H1 (cell line): Measurements from ENCODE around the gene FBN1. TPM values are rescaled to one million over a fixed set of nuclear protein-coding genes. Genes with fewer than 3 reads are reported as not detected.

Experiments
- CTCF ChIA-PET: fragments of 300-600 bp; sonication (Branson Sonifier 250); formaldehyde crosslinking; loops from one replicate; lab custom pipeline; 2021; ENCODE audit not compliant: partially characterized antibody; lab: Charles Lee
- POLR2A ChIA-PET: fragments of 300-600 bp; sonication (Branson Sonifier 250); formaldehyde crosslinking; loops from one replicate; lab custom pipeline; 2021; ENCODE audit warnings: inconsistent platforms; ENCODE audit not compliant: partially characterized antibody; lab: Charles Lee
- DNase-seq, 2 experiments: peaks; one replicate each; pipeline versions ENCODE4 v3.0.0 to v3.0.0-alpha.2; 2010 to 2022; ENCODE audit warnings: low spot score in 2 of 2, low read depth in 1 of 2, mixed read lengths in 1 of 2
- FAIRE-seq: peaks from 2 replicates; lab custom pipeline; 2011; peaks lifted over from hg19 to GRCh38; lab: Jason Lieb, UNC
- H2AFZ ChIP-seq: 2 replicates; pipeline ENCODE4 v1.8.1; 2012; ENCODE audit warnings: low read length, inconsistent platforms
- H2AK5ac ChIP-seq: 2 replicates; pipeline ENCODE4 v1.6.1; 2013; ENCODE audit warnings: low read depth, low read length
- H2BK120ac ChIP-seq: replicated peaks from 2 replicates; pipeline ENCODE3; 2013; ENCODE audit warnings: low read depth, low read length, inconsistent platforms
- H2BK12ac ChIP-seq: 2 replicates; pipeline ENCODE4 v1.6.1; 2013; ENCODE audit warnings: low read depth, low read length
- H2BK15ac ChIP-seq: 2 replicates; pipeline ENCODE4 v1.6.1; 2013; ENCODE audit warnings: low read length
- H2BK20ac ChIP-seq: 2 replicates; pipeline ENCODE4 v1.6.1; 2013; ENCODE audit warnings: low read length
- H2BK5ac ChIP-seq: 2 replicates; pipeline ENCODE4 v1.6.1; 2013; ENCODE audit warnings: low read depth, low read length
- H3K14ac ChIP-seq: 2 replicates; pipeline ENCODE4 v1.6.1; 2013; ENCODE audit warnings: inconsistent platforms; ENCODE audit not compliant: insufficient read length
- H3K18ac ChIP-seq: 2 replicates; pipeline ENCODE4 v1.6.1; 2013; ENCODE audit warnings: low read length; ENCODE audit errors: extremely low read depth
- H3K23ac ChIP-seq: 2 replicates; pipeline ENCODE4 v1.6.1; 2013; ENCODE audit warnings: inconsistent platforms; ENCODE audit not compliant: insufficient read length
- H3K23me2 ChIP-seq: 2 replicates; pipeline ENCODE4 v1.6.1; 2013; ENCODE audit warnings: low read depth, low read length
- H3K27ac ChIP-seq: 2 replicates; pipeline ENCODE4 v1.6.1; 2011; ENCODE audit warnings: low read depth, low read length, inconsistent platforms
- H3K27me3 ChIP-seq, 4 experiments: replicated peaks in 1 of 4; 1 replicate in 1 of 4; 2 replicates in 3 of 4; pipeline versions ENCODE4 v1.6.1 to v1.8.1; 2011 to 2013; ENCODE audit warnings: low read length in 3 of 4, mild to moderate bottlenecking in 3 of 4, inconsistent platforms in 2 of 4, mixed read lengths in 2 of 4, moderate library complexity in 1 of 4; ENCODE audit not compliant: control insufficient read depth in 3 of 4, insufficient read depth in 3 of 4; ENCODE audit errors: extremely low read depth in 1 of 4
- H3K36me3 ChIP-seq, 4 experiments: 2 replicates each; pipeline versions ENCODE4 v1.6.1 to v1.8.1; 2011 to 2013; ENCODE audit warnings: mild to moderate bottlenecking in 4 of 4, low read length in 3 of 4, moderate library complexity in 2 of 4, control low read depth in 1 of 4, inconsistent platforms in 1 of 4; ENCODE audit not compliant: insufficient read depth in 4 of 4, control insufficient read depth in 2 of 4
- H3K4ac ChIP-seq: replicated peaks from 2 replicates; pipeline ENCODE3; 2013; ENCODE audit warnings: low read length, low read depth, mixed read lengths, inconsistent platforms; ENCODE audit not compliant: insufficient read length
- H3K4me1 ChIP-seq, 4 experiments: replicated peaks in 1 of 4; 1 replicate in 1 of 4; 2 replicates in 3 of 4; pipeline versions ENCODE4 v1.6.1 to v1.8.1; 2011 to 2013; ENCODE audit warnings: low read length in 3 of 4, inconsistent platforms in 2 of 4, mixed read lengths in 1 of 4; ENCODE audit not compliant: insufficient read depth in 4 of 4, control insufficient read depth in 3 of 4
- H3K4me2 ChIP-seq, 2 experiments: 2 replicates each; pipeline versions ENCODE4 v1.6.1 to v1.8.1; 2011 to 2013; ENCODE audit warnings: low read depth in 2 of 2, low read length in 2 of 2, control low read depth in 1 of 2, inconsistent platforms in 1 of 2, mild to moderate bottlenecking in 1 of 2; ENCODE audit not compliant: insufficient read depth in 1 of 2
- H3K4me3 ChIP-seq, 4 experiments: fragments of 200-600, 300-600 bp in 1 of 4; sonication (generic), shearing (Covaris generic), sonication (Bioruptor Twin) in 1 of 4; 2 replicates each; pipeline versions ENCODE4 v1.5.1 to v1.8.1; 2011 to 2016; ENCODE audit warnings: low read length in 4 of 4, low read depth in 3 of 4, control low read depth in 2 of 4, inconsistent platforms in 2 of 4, mild to moderate bottlenecking in 2 of 4, mixed read lengths in 1 of 4, moderate library complexity in 1 of 4; ENCODE audit not compliant: insufficient read depth in 2 of 4; ENCODE audit errors: extremely low read depth in 1 of 4
- H3K56ac ChIP-seq: replicated peaks from 2 replicates; pipeline ENCODE3; 2013; ENCODE audit warnings: low read depth, mild to moderate bottlenecking, mixed read lengths, low read length, inconsistent platforms; ENCODE audit not compliant: insufficient read length
- H3K79me1 ChIP-seq: 2 replicates; pipeline ENCODE4 v1.6.1; 2013; ENCODE audit warnings: low read depth, low read length, control low read depth
- H3K79me2 ChIP-seq, 2 experiments: 2 replicates each; pipeline versions ENCODE4 v1.6.1 to v1.8.1; 2012 to 2013; ENCODE audit warnings: low read length in 2 of 2, mild to moderate bottlenecking in 2 of 2, inconsistent platforms in 1 of 2; ENCODE audit not compliant: insufficient read depth in 2 of 2, control insufficient read depth in 1 of 2
- H3K9ac ChIP-seq, 4 experiments: replicated peaks in 1 of 4; 1 replicate in 1 of 4; 2 replicates in 3 of 4; pipeline versions ENCODE4 v1.6.1 to v1.8.1; 2011 to 2013; ENCODE audit warnings: low read depth in 3 of 4, low read length in 3 of 4, control low read depth in 2 of 4, mild to moderate bottlenecking in 2 of 4, moderate library complexity in 2 of 4, inconsistent platforms in 1 of 4; ENCODE audit errors: extremely low read depth in 1 of 4
- H3K9me3 ChIP-seq, 2 experiments: 2 replicates each; pipeline versions ENCODE4 v1.6.1 to v1.8.1; 2012 to 2013; ENCODE audit warnings: mild to moderate bottlenecking in 2 of 2, moderate library complexity in 2 of 2, control low read depth in 1 of 2, inconsistent platforms in 1 of 2, low read depth in 1 of 2, low read length in 1 of 2, mixed read lengths in 1 of 2; ENCODE audit not compliant: insufficient read depth in 2 of 2
- H4K20me1 ChIP-seq, 2 experiments: replicated peaks in 1 of 2; 2 replicates each; pipeline versions ENCODE3 to v1.8.1; 2011 to 2013; ENCODE audit warnings: inconsistent platforms in 2 of 2, low read length in 2 of 2, mild to moderate bottlenecking in 1 of 2; ENCODE audit not compliant: insufficient read depth in 2 of 2, control insufficient read depth in 1 of 2
- H4K5ac ChIP-seq: 2 replicates; pipeline ENCODE4 v1.6.1; 2013; ENCODE audit warnings: low read length, low read depth, mixed read lengths, inconsistent platforms; ENCODE audit not compliant: insufficient read length
- H4K8ac ChIP-seq: 2 replicates; pipeline ENCODE4 v1.8.0; 2013; ENCODE audit warnings: mild to moderate bottlenecking, moderate library complexity, low read length, inconsistent platforms; ENCODE audit not compliant: insufficient read depth; ENCODE audit errors: extremely low read depth
- H4K91ac ChIP-seq: replicated peaks from 2 replicates; pipeline ENCODE3; 2013; ENCODE audit warnings: low read length, mixed read lengths, inconsistent platforms; ENCODE audit not compliant: insufficient read length
- CBX8 ChIP-seq: fragments of 300-800, 300-1000 bp; sonication (generic); IDR thresholded peaks from 2 replicates; pipeline ENCODE4 v1.7.1; 2016; ENCODE audit warnings: low read depth, low read length, borderline replicate concordance
- CTBP2 ChIP-seq: IDR thresholded peaks from 2 replicates; pipeline ENCODE4 v1.7.0; 2011; ENCODE audit warnings: borderline replicate concordance, mild to moderate bottlenecking, moderate library complexity, mixed read lengths, low read length; ENCODE audit not compliant: insufficient read depth, insufficient read length
- EP300 ChIP-seq, 2 experiments: IDR thresholded peaks; 1 replicate in 1 of 2; 2 replicates in 1 of 2; pipeline ENCODE4 v1.6.1; 2011 to 2012; ENCODE audit warnings: low read depth in 2 of 2, low read length in 2 of 2, mild to moderate bottlenecking in 2 of 2, borderline replicate concordance in 1 of 2, inconsistent platforms in 1 of 2, moderate library complexity in 1 of 2
- JUN ChIP-seq: IDR thresholded peaks from 2 replicates; pipeline ENCODE4 v1.6.1; 2011; ENCODE audit warnings: low read depth, mild to moderate bottlenecking, improper control_type of control experiment, low read length
- JUND ChIP-seq: IDR thresholded peaks from 2 replicates; pipeline ENCODE4 v1.6.1; 2011; ENCODE audit warnings: mild to moderate bottlenecking, improper control_type of control experiment, low read length
- SUZ12 ChIP-seq: fragments of 200-600 bp; sonication (generic); IDR thresholded peaks from 2 replicates; pipeline ENCODE4 v1.6.1; 2012; ENCODE audit warnings: mild to moderate bottlenecking, inconsistent platforms, low read length, moderate library complexity, mixed read lengths
- TCF12 ChIP-seq: IDR thresholded peaks from 2 replicates; pipeline ENCODE4 v1.6.1; 2011; ENCODE audit warnings: low read depth, mild to moderate bottlenecking, low read length
- ZNF274 ChIP-seq: IDR thresholded peaks from 2 replicates; pipeline ENCODE4 v1.7.0; 2012; ENCODE audit warnings: low read length, borderline replicate concordance; ENCODE audit errors: extremely low read depth
- WGBS, 2 experiments: shearing (Covaris generic) in 1 of 2; methylation state at CpG; one replicate each; pipeline versions ENCODE4 v1.1.6 to v1.1.7; 2013 to 2015; ENCODE audit warnings: low lambda C conversion rate in 2 of 2, mixed read lengths in 2 of 2, inconsistent platforms in 1 of 2, low coverage in 1 of 2, missing lambda C conversion rate in 1 of 2; ENCODE audit not compliant: insufficient replicate concordance in 2 of 2, insufficient coverage in 1 of 2, insufficient read length in 1 of 2; ENCODE audit errors: extremely low coverage in 1 of 2, missing lambda C conversion rate in 1 of 2; 5-methylcytosine and 5-hydroxymethylcytosine counted together
- polyA plus RNA-seq, 7 experiments: library from polyadenylated mRNA; depleted of rRNA in 3 of 7; stranded (reverse) in 5 of 7; unstranded in 2 of 7; fragments of >200 nt in 5 of 7; fragments of 200-250 nt in 2 of 7; gene quantifications; 1 replicate in 5 of 7; 2 replicates in 1 of 7; 4 replicates in 1 of 7; pipeline versions ENCODE4 v1.2.1 to v1.2.3, GENCODE V29; 2011 to 2013; ENCODE audit warnings: missing spikeins in 2 of 7, mixed read lengths in 2 of 7
- total RNA-seq: library from RNA; stranded (reverse); fragmentation: NEBNext Ultra II Directional; extraction: Animal tissue kit (Norgen Biotek cat#: 25700); gene quantifications from 2 replicates; pipeline ENCODE4 v1.2.1, GENCODE V29; 2021
- TF ChIP-seq, protein P1 (sequence below), 3 experiments: IDR thresholded peaks; 1 replicate in 2 of 3; 2 replicates in 1 of 3; pipeline versions ENCODE4 v1.5.1 to v1.6.1; 2011; ENCODE audit warnings: low read length in 3 of 3, mild to moderate bottlenecking in 3 of 3, inconsistent platforms in 2 of 3, low read depth in 1 of 3, moderate library complexity in 1 of 3; ENCODE audit not compliant: insufficient read depth in 1 of 3; ENCODE audit errors: control extremely low read depth in 1 of 3

Gene FBN1
- total and polyA plus RNA-seq, 2 of the 8 experiments (the other 6 are each of a cell fraction or from before 2014, with no cell fraction given) = 3.0 to 4.0 TPM

DNA sequence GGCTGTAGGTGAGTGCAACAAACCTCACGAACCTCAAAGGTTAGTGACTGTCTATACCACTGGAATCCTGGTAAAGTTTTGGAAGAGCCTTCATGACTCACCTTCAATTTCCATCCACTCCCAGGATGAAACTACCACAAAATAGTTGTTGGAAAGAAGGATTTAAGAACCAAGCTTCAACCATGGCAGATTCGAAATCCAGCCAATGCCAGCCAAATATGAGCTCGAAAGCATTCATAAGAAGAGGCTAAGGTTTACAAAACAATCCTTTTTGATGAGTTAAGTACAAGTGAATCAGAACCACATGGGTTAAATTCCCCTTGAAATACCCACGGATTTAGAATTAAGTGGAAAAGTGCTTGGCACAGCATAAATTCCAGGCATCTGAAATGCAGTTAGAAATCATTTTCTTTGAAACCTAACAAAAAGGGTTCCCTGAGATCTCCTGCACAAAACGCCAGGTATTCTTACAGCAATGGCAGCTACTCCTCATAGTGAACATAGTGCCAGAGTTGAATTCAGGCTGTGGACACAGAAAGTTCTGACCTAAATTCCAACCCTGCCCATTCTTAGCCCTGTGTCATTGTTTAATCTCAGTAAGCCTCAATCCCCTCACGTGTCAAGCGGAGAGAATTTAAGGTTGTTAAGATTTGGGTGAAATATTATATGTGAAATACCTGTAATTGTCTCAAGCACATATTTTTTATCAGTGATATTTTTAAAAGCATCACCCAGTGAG is 89.2 kb downstream of the FBN1 start:
- H4K91ac ChIP-seq = no peak overlapping the region
- H3K56ac ChIP-seq = no peak overlapping the region
- H2AK5ac ChIP-seq = no peak overlapping the region
- H2BK120ac ChIP-seq = no peak overlapping the region
- no peaks in the 10 kb centered on the region for H3K36me3 ChIP-seq
- no peaks in the 10 kb centered on the region for H3K79me1 ChIP-seq
- no peak overlapping the region for H3K4me3 ChIP-seq
- H3K4ac ChIP-seq = no peak overlapping the region
- H3K9ac ChIP-seq = no peak overlapping the region; a peak in 1 of 7 replicates
- TF ChIP-seq CBX8 (no peak), TCF12 (no peak), ZNF274 (no peak), SUZ12 (no peak), JUND (no peak), JUN (no peak), EP300 (IDR thresholded peaks at IDR 0.05; ENCODE audit: borderline replicate concordance in 1 of 2, low read depth in 2 of 2, low read length in 2 of 2) (no peak), CTBP2 (no peak)
- TF ChIP-seq, protein P1, sequence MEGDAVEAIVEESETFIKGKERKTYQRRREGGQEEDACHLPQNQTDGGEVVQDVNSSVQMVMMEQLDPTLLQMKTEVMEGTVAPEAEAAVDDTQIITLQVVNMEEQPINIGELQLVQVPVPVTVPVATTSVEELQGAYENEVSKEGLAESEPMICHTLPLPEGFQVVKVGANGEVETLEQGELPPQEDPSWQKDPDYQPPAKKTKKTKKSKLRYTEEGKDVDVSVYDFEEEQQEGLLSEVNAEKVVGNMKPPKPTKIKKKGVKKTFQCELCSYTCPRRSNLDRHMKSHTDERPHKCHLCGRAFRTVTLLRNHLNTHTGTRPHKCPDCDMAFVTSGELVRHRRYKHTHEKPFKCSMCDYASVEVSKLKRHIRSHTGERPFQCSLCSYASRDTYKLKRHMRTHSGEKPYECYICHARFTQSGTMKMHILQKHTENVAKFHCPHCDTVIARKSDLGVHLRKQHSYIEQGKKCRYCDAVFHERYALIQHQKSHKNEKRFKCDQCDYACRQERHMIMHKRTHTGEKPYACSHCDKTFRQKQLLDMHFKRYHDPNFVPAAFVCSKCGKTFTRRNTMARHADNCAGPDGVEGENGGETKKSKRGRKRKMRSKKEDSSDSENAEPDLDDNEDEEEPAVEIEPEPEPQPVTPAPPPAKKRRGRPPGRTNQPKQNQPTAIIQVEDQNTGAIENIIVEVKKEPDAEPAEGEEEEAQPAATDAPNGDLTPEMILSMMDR (IDR thresholded peaks at IDR 0.05; ENCODE audit: control extremely low read depth in 1 of 3, insufficient read depth in 1 of 3, low read depth in 1 of 3, low read length in 3 of 3) = no peak
- CTCF ChIA-PET = interaction anchor here (0.6 to 1.0 kb wide), 2 partner anchors 51 to 161 kb away, joined by 3 to 4 read pairs; no protein-coding TSS in a partner anchor
- H3K27me3 ChIP-seq = no peaks in the 10 kb centered on the region
- H3K79me2 ChIP-seq = no peaks in the 10 kb centered on the region
- POLR2A ChIA-PET = no interaction called here
- no peak for FAIRE-seq
- H2BK15ac ChIP-seq = no peak overlapping the region
- H4K5ac ChIP-seq = no peak overlapping the region
- H3K4me2 ChIP-seq = no peak overlapping the region
- H2BK20ac ChIP-seq = no peak overlapping the region
- no peak overlapping the region for H3K14ac ChIP-seq
- no peak overlapping the region for H4K8ac ChIP-seq
- H2BK5ac ChIP-seq = no peak overlapping the region
- DNase-seq = no peak
- H2AFZ ChIP-seq = no peak overlapping the region
- H3K4me1 ChIP-seq = no peaks in the 10 kb centered on the region
- no peak overlapping the region for H3K23ac ChIP-seq
- 84% methylated on average over 7 of the region's 7 CpGs; no CpG with 5 or more reads in 1 of the 2 experiments for WGBS, 2 experiments
- H3K9me3 ChIP-seq = no peaks in the 10 kb centered on the region
- no peak overlapping the region for H3K18ac ChIP-seq
- H2BK12ac ChIP-seq = no peak overlapping the region
- H3K27ac ChIP-seq = no peak overlapping the region
- no peaks in the 10 kb centered on the region for H4K20me1 ChIP-seq
- no peaks in the 10 kb centered on the region for H3K23me2 ChIP-seq
